Measurements from ENCODE around the gene BIRC6.

- TF ChIP-seq CTCF (conservative IDR thresholded peaks at IDR 0.05), result no peak
- no peak for TF ChIP-seq EZH2 (IDR thresholded peaks at IDR 0.05; ENCODE audit: low read depth)
These were observed 47.9 kb downstream of the BIRC6 start for GRCh38 chr2:32404691-32405090.

All from PC-9 (cell line).